Transverse colon (tissue), 4 donors: ENCODE measurements around the gene PLCL1. TPM values are rescaled to one million over a fixed set of nuclear protein-coding genes. Genes with fewer than 3 reads are reported as not detected.
A peak's percentile ranks its signal among the peaks of the same experiment; 100 is the strongest.

Source experiments
- DNase-seq: peaks from one replicate; pipeline ENCODE4 v3.0.0-alpha.2; 2019
- H3K27ac ChIP-seq, 4 donors: fragments of 200-600 bp; sonication (generic); 2 replicates each; pipeline ENCODE4 v1.5.1; 2016 to 2018; ENCODE audit warnings: inconsistent platforms in 4 of 4
- H3K27me3 ChIP-seq: fragments of 200-600 bp; sonication (generic); 2 replicates; pipeline ENCODE4 v1.5.1; 2017; ENCODE audit warnings: inconsistent platforms
- H3K36me3 ChIP-seq, 4 donors: fragments of 200-600 bp; sonication (generic); 2 replicates each; pipeline ENCODE4 v1.5.1; 2017 to 2019; ENCODE audit warnings: inconsistent platforms in 4 of 4
- H3K4me1 ChIP-seq, 4 donors: fragments of 200-600 bp; sonication (generic); 2 replicates each; pipeline ENCODE4 v1.5.1; 2017 to 2020; ENCODE audit warnings: inconsistent platforms in 4 of 4
- H3K4me3 ChIP-seq, 4 donors: fragments of 200-600 bp; sonication (generic); 1 replicate in 1 of 4; 2 replicates in 3 of 4; pipeline versions ENCODE4 v1.5.1 to v1.6.1; 2017 to 2019; ENCODE audit warnings: inconsistent platforms in 4 of 4
- H3K9me3 ChIP-seq, 2 donors: fragments of 200-600 bp; sonication (generic); 2 replicates each; pipeline ENCODE4 v1.5.1; 2017 to 2019; ENCODE audit warnings: inconsistent platforms in 2 of 2
- CTCF ChIP-seq, 5 experiments: fragments of 200-600 bp in 3 of 5; fragments of 450-650 bp in 2 of 5; sonication (generic) in 3 of 5; IDR thresholded peaks; 1 replicate in 2 of 5; 2 replicates in 3 of 5; pipeline ENCODE4 v1.5.1; 2016 to 2017; ENCODE audit warnings: antibody characterized with exemption in 5 of 5, inconsistent platforms in 3 of 5, mild to moderate bottlenecking in 2 of 5, moderate library complexity in 1 of 5
- EP300 ChIP-seq: sonication (generic); formaldehyde crosslinking; IDR thresholded peaks from one replicate; pipeline ENCODE4 v1.6.1; 2017; ENCODE audit warnings: antibody characterized with exemption, low read depth
- POLR2A ChIP-seq: fragments of 450-650 bp; IDR thresholded peaks from one replicate; pipeline ENCODE4 v1.6.1; 2016; ENCODE audit warnings: antibody characterized with exemption, mild to moderate bottlenecking, moderate library complexity
- POLR2AphosphoS5 ChIP-seq, 3 donors: sonication (generic); formaldehyde crosslinking; IDR thresholded peaks; one replicate each; pipeline ENCODE4 v1.6.1; 2016; ENCODE audit warnings: antibody characterized with exemption in 3 of 3
- WGBS, 2 donors: methylation state at CpG; one replicate each; pipeline ENCODE4 v1.1.5; 2018; ENCODE audit warnings: low coverage in 1 of 2; 5-methylcytosine and 5-hydroxymethylcytosine counted together
- in situ Hi-C, 4 donors: fragments of 200-750 bp; cut with MboI; loops; one replicate each; pipeline versions ENCODE4 v1.15.0 to v1.15.1; 2017; ENCODE audit warnings: low sequenced_read_pairs in 3 of 4, low pct_ligation_motif_present in 1 of 4, low pct_unique_long_range_greater_than_20kb in 1 of 4
- intact Hi-C: fragments of 100-400 bp; cut with DNase I; formaldehyde crosslinking; loops from one replicate; pipeline ENCODE4 v1.15.1; 2023; ENCODE audit warnings: low total_unique reads
- total RNA-seq, 4 donors: library from RNA; depleted of rRNA; stranded (reverse); fragments of >200 nt; gene quantifications; one replicate each; pipeline ENCODE4 v1.1.0, GENCODE V29; 2016

PLCL1 gene
- total RNA-seq, 4 donors from 2014 or later = 0.20 to 7.1 (median 5.3) TPM

- in situ Hi-C loops (loop anchor here in 3 of 4 donors (10.0 kb wide), 2 partner anchors 326 to 496 kb away; no protein-coding TSS in a partner anchor), intact Hi-C loops (no loop called here)
- WGBS, 2 donors = 54% methylated on average over 3 of the region's 3 CpGs; no CpG with 5 or more reads in 1 of the 2 donors
- no peak overlapping the region for H3K27ac ChIP-seq
- peaks cover 5 to 13% (median 6%) of the 10 kb centered on the region in 4 donors for H3K4me1 ChIP-seq
- H3K4me3 ChIP-seq = no peak overlapping the region
- TF ChIP-seq EP300 (no peak), CTCF (IDR thresholded peaks at IDR 0.05) (no peak), POLR2A (no peak), POLR2AphosphoS5 (IDR thresholded peaks at IDR 0.05) (no peak)
- H3K36me3 ChIP-seq = no peaks in the 10 kb centered on the region
- peaks cover 27% of the 10 kb centered on the region for H3K27me3 ChIP-seq
- H3K9me3 ChIP-seq = no peaks in the 10 kb centered on the region
- no peak for DNase-seq
These were observed 5.3 kb upstream of the PLCL1 start for GRCh38 chr2:197799068-197799467.

GRCh38 chr2:197800091-197800490, 4.3 kb upstream of the PLCL1 start:
- Histone ChIP-seq H3K27ac (no peak overlapping the region), H3K9me3 (no peaks in the 10 kb centered on the region), H3K27me3 (peaks cover 29% of the 10 kb centered on the region), H3K4me3 (no peak overlapping the region), H3K4me1 (peaks cover 6 to 15% (median 9%) of the 10 kb centered on the region in 4 donors), H3K36me3 (no peaks in the 10 kb centered on the region)
- 63 to 84% methylated on average over 2 of the region's 2 CpGs for WGBS, 2 donors
- intact Hi-C loops = loop anchor here (5.0 kb wide), 2 partner anchors 327 to 497 kb away; no protein-coding TSS in a partner anchor
- no peak for TF ChIP-seq CTCF (IDR thresholded peaks at IDR 0.05)
- no peak for TF ChIP-seq EP300
- TF ChIP-seq POLR2A = no peak
- no peak for TF ChIP-seq POLR2AphosphoS5 (IDR thresholded peaks at IDR 0.05)
- DNase-seq = no peak
- in situ Hi-C loops = loop anchor here (5.0 to 25.0 kb wide), 4 partner anchors 325 to 495 kb away; no protein-coding TSS in a partner anchor

- in situ Hi-C loops = loop anchor here (5.0 to 25.0 kb wide), 4 partner anchors 324 to 494 kb away; no protein-coding TSS in a partner anchor
- DNase-seq = no peak
- peaks cover 6 to 18% (median 11%) of the 10 kb centered on the region in 4 donors for H3K4me1 ChIP-seq
- intact Hi-C loops = loop anchor here (5.0 kb wide), 2 partner anchors 326 to 496 kb away; no protein-coding TSS in a partner anchor
- no peak for TF ChIP-seq CTCF (IDR thresholded peaks at IDR 0.05)
- no peak for TF ChIP-seq POLR2AphosphoS5 (IDR thresholded peaks at IDR 0.05)
- no peak for TF ChIP-seq EP300
- no peak for TF ChIP-seq POLR2A
- H3K9me3 ChIP-seq = no peaks in the 10 kb centered on the region
- no peak overlapping the region for H3K27ac ChIP-seq
- H3K4me3 ChIP-seq = no peak overlapping the region
- H3K27me3 ChIP-seq = peaks cover 31% of the 10 kb centered on the region
- no peaks in the 10 kb centered on the region for H3K36me3 ChIP-seq
These were observed 3.4 kb upstream of the PLCL1 start for GRCh38 chr2:197801033-197801432.

- intact Hi-C loops (loop anchor here (5.0 kb wide), 2 partner anchors 324 to 494 kb away; no protein-coding TSS in a partner anchor), in situ Hi-C loops (loop anchor here (5.0 to 25.0 kb wide), 4 partner anchors 322 to 492 kb away; no protein-coding TSS in a partner anchor)
- 16% methylated on average over 2 of the region's 2 CpGs; no CpG with 5 or more reads in 1 of the 2 donors for WGBS, 2 donors
- TF ChIP-seq CTCF (IDR thresholded peaks at IDR 0.05) (peak; percentile 59 to 74 (median 69)), POLR2A (no peak)
- H3K9me3 ChIP-seq = no peaks in the 10 kb centered on the region
- H3K27ac ChIP-seq = no peak overlapping the region
- H3K4me1 ChIP-seq = peaks cover 6 to 18% (median 11%) of the 10 kb centered on the region in 4 donors
- DNase-seq = no peak
- peaks cover 26% of the 10 kb centered on the region for H3K27me3 ChIP-seq
- H3K4me3 ChIP-seq = no peak overlapping the region
- H3K36me3 ChIP-seq = no peaks in the 10 kb centered on the region
These were observed 1.4 kb upstream of the PLCL1 start for GRCh38 chr2:197803033-197803444.
